NB4 (cell line): ENCODE measurements around the gene SLC7A9.

Source experiments
- DNase-seq: peaks from one replicate; pipeline ENCODE4 v3.0.0; 2010; ENCODE audit warnings: low read depth
- H3K4me3 ChIP-seq: one replicate; pipeline ENCODE4 v1.5.1; 2011; ENCODE audit warnings: mild to moderate bottlenecking, low read depth, low read length, moderate library complexity
- MYC ChIP-seq: IDR thresholded peaks from 2 replicates; pipeline ENCODE4 v1.6.1; 2011; ENCODE audit warnings: low read depth, low read length
- POLR2A ChIP-seq: IDR thresholded peaks from 2 replicates; pipeline ENCODE4 v1.6.1; 2011; ENCODE audit warnings: mild to moderate bottlenecking; ENCODE audit not compliant: insufficient read length; ENCODE audit errors: extremely low read depth
- TF ChIP-seq, protein P1 (sequence below): IDR thresholded peaks from 2 replicates; pipeline ENCODE4 v1.6.1; 2011; ENCODE audit warnings: low read depth, low read length
- TF ChIP-seq, protein P2 (sequence below): IDR thresholded peaks from one replicate; pipeline ENCODE4 v1.5.1; 2012; ENCODE audit warnings: low read depth, low read length

The SLC7A9 gene

DNA sequence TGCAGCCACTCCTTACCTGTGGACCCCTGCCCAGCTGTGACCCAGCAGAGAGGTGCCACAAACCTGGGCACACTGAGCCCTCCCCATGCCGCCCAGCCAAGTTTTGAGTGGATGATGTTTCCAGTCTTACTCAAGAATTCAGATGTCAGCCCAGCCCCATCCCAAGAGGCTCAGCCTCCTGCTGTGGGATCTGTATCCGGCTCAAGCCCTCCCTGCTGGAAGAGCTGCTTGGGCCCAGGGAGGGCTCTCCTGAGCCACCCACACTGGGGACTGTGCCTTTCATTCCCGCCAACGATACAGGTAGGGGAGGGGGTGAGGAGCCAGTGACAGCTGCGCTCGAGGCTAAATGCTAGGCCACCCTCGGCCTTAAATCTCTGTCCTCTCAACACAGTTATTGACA is 5.9 kb upstream of the SLC7A9 start:
- no peak for DNase-seq
- TF ChIP-seq, protein P1, sequence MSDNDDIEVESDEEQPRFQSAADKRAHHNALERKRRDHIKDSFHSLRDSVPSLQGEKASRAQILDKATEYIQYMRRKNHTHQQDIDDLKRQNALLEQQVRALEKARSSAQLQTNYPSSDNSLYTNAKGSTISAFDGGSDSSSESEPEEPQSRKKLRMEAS = no peak
- TF ChIP-seq POLR2A = no peak
- TF ChIP-seq, protein P2, sequence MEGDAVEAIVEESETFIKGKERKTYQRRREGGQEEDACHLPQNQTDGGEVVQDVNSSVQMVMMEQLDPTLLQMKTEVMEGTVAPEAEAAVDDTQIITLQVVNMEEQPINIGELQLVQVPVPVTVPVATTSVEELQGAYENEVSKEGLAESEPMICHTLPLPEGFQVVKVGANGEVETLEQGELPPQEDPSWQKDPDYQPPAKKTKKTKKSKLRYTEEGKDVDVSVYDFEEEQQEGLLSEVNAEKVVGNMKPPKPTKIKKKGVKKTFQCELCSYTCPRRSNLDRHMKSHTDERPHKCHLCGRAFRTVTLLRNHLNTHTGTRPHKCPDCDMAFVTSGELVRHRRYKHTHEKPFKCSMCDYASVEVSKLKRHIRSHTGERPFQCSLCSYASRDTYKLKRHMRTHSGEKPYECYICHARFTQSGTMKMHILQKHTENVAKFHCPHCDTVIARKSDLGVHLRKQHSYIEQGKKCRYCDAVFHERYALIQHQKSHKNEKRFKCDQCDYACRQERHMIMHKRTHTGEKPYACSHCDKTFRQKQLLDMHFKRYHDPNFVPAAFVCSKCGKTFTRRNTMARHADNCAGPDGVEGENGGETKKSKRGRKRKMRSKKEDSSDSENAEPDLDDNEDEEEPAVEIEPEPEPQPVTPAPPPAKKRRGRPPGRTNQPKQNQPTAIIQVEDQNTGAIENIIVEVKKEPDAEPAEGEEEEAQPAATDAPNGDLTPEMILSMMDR = no peak
- H3K4me3 ChIP-seq = no peak overlapping the region

DNA sequence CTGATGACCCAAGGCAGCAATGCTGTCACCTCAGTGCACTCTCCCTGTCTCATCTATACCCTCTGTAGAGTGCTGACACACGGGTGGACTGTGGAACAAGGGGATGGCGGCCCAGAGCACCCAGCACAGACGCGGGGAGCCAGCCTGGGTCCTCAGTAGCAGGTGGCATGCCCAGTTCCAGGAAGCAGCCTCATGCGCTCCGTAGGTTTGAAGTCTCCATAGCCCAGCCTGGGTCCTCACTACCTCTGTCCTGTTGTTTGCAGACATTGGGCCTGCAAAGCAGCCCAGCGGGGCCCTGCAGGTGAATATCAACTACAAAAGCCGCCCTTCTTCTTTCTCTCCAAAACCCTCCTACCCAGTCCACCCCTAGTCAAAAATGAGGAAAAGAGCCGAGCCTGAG is 5.0 kb upstream of the SLC7A9 start:
- DNase-seq = no peak
- TF ChIP-seq, protein P2 = no peak
- TF ChIP-seq, protein P1 = no peak
- TF ChIP-seq MYC (no peak), POLR2A (no peak)
- no peak overlapping the region for H3K4me3 ChIP-seq

DNA sequence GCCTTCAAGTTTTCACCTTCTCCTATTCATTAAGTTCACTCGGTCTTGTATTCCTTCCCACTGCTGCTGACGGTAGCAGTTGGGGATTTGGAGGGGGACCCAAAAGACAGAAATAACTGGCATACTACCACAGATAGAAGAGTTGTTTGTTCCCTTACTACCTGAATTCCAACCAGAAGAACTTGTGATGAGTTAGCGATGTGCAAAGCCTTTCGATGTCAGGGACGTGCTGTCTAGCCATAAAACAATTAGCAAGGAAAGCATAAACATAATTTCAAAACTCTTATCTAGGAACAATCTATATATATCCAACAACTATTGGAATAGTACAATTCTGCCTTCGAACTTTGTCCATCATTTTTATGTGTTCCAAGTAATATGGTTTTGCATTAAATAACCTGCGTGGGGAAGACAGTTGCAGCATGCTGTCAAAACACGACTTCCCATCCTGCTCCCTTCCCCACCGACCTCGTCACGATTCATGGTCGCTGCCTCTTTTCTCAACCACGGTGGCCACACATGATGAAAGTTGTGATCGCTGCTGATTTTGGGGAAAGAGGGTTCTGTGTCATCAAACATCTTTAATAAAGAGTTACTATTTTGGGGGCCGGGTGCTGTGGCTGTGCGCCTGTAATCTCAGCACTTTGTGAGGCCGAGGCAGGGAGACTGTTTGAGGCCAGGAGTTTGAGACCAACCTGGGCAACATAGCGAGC is 3.8 kb upstream of the SLC7A9 start:
- TF ChIP-seq, protein P1 = no peak
- TF ChIP-seq MYC (no peak), POLR2A (no peak)
- TF ChIP-seq, protein P2 = no peak
- H3K4me3 ChIP-seq = no peak overlapping the region
- DNase-seq = no peak

DNA sequence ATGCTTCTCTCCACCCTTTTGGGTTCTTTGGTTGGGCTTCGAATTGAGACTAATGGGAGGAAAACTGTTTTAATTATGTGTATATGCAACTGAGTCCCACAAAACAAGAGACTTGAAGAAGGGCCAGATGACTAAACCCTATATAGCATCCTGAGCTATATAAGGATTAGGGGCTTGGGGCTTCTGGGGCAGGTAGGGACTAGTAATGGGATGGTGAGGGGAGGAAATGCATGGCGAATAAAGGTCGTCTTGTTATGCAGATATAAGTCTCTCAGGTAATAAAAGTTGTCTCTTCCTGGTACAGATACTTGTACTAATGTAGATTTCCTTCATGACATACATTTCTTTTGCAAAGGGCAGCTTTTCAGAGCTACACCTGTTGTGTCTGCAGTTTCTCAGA is 2.8 kb upstream of the SLC7A9 start:
- TF ChIP-seq, protein P1 = no peak
- TF ChIP-seq POLR2A (no peak), MYC (no peak)
- TF ChIP-seq, protein P2 = no peak
- no peak for DNase-seq
- H3K4me3 ChIP-seq = no peak overlapping the region

DNA sequence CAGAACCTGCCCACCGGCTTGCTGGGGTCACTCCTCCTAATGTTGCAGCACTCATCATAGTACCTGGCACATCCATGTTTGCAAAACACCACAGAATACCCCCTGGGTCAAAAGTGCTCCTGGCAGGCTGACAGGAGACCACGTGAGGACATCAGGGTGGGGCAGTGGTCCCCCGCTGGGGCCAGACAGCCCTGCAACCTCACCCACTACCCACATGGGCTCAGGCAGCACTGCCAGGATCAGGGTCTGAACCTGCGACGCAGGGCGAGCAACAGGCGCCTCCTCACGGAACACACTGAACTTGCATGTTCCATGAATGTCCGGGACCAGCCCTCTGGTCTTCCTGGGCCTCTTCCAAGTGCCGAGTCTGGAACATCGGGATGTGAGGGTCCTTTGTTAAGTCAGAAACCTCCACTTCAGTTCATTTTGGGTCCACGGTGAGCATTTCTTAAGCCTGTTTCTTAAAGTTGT is 1.4 kb upstream of the SLC7A9 start:
- no peak for DNase-seq
- TF ChIP-seq POLR2A (no peak), MYC (no peak)
- TF ChIP-seq, protein P1 = no peak
- TF ChIP-seq, protein P2 = no peak
- no peak overlapping the region for H3K4me3 ChIP-seq
